Epithelial cell of umbilical artery (primary cell): Measurements from ENCODE around the gene SCO2. TPM values are rescaled to one million over a fixed set of nuclear protein-coding genes. Genes with fewer than 3 reads are reported as not detected.

Experiments
- total RNA-seq: library from RNA; depleted of rRNA; stranded (reverse); fragments of >200 nt; gene quantifications from 2 replicates; pipeline ENCODE4 v1.2.3, GENCODE V29; 2014

The SCO2 gene, protein sequence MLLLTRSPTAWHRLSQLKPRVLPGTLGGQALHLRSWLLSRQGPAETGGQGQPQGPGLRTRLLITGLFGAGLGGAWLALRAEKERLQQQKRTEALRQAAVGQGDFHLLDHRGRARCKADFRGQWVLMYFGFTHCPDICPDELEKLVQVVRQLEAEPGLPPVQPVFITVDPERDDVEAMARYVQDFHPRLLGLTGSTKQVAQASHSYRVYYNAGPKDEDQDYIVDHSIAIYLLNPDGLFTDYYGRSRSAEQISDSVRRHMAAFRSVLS
- total RNA-seq = 2.9 and 4.9 TPM in 2 replicates

DNA sequence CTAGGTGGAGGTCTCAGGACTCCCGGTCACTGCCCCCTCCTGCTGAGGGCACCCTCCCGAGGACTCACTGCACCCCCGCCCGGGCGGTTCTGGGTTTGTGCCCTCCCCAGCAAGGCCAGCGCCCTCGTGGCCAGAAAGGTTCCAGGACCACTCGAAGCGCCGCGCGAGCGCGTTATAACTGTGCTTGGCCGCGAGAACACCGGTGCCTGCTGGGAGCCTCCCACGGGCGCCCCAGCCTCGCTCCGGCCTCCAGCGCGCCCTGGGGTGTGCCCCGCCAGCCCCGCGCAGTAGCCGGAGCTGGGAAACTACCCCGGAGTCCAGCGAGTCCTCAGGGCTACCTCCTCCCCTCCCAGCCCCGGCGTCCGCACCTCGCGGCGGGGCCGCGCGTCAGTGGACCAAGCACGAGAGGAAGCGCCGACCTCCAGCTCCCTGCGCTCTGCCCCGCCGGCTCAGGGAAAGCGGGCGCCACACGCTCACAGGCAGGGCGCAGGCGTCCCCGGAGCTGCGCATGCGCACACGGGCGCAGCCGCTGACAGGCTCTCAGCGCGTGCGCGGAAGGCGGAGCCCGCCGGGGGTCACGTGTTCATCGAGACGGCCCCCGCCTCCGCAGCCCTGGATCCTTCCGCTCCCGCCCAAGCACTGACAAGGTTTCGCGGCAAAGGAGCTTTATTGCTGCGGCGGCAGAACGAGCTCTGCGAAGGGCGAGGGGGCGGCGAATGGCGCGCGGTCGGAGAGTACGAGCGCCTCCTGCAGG is at the start of gene SCO2:
SCO2 (minus strand) TSS at position 495 of the 754 bp plus-strand sequence. CDS start 1,187 bp downstream, outside the sequence.

DNA sequence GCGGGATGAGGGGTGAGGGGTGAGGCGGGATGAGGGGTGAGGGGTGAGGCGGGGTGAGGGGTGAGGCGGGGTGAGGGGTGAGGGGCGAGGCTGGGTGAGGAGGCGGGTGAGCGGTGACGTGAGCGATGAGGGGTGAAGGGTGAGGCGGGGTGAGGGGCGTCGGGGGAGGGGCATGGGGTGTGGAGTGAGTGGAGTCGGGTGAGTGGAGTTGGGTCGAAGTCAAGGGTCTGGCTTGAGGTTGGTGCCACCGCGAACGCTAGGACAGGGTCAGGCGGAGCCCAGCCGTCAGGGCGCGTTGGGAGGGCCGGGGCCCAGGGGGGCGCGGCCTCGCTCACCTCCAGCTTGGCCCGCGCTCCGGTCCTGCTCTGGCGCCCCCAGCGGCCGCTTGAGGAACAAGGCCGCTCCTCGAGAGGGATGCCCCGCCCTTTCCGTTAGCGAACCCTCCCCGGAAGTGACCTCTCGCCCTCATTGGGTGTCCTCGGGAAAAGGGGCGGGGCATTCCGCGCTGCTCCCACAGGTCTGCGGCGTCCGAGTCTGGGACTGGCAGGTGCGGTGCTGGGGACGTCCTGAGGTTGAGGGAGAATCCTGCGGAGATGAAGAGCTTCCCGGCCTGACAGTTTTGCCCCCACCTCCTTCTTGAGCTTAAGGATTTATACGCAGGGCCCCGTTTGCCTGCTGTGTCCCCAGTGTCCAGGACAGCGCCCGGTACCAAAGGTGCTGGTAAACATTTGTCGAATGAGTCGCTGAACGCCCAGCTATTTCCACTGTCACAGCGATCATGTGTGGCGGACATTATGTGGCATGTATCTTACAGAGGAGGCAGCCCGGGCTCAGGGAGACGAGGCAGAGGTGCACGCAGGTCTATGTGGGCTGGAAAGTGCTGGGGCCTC is 37.4 kb upstream of the SCO2 start, which contains the start of gene SYCE3:
SYCE3 (minus strand) TSS at position 397 of the 890 bp plus-strand sequence. CDS start 6,514 bp downstream, outside the sequence.

DNA sequence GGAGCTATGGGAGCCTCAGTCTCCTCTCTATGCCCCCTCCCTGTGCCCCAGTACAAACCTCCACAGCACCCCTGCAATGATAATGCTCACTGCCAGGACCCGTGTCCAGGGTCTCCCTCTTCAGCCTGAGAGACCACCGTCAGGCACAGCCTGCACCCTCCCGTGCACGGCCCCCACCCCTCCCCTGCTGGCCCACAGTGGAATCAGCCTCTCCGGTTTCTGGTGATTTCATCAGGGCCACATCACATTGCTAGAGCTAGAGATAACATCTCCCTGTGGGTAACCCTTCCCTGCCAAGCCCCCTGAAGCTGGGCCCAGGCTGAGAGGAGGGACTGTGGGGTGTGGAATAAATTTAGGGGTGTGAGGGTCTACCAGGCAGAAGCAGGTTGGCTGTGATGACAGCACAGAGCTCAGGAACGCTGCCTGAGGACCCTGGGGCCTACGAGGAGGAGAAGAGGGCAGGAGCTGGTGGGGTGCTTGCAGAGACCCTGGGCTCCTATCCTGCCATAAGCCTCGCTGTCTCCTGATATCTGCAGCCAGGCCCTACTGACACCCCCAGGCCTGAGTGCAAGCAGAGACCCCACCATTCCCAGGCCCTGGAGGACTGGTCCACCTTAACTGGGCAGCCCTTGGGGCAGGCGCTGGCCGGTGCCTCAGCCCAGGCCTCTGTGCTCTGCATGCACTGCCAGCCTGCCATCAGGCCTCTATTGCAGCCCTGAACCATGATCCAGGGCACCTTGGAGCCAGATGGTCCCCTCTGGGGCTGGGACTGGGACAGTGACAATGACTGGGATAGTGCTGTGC is 20.3 kb upstream of the SCO2 start, which contains the start of gene KLHDC7B:
KLHDC7B (plus strand) TSS at position 378 of the 804 bp plus-strand sequence; CDS start at position 723, 345 bp downstream.

DNA sequence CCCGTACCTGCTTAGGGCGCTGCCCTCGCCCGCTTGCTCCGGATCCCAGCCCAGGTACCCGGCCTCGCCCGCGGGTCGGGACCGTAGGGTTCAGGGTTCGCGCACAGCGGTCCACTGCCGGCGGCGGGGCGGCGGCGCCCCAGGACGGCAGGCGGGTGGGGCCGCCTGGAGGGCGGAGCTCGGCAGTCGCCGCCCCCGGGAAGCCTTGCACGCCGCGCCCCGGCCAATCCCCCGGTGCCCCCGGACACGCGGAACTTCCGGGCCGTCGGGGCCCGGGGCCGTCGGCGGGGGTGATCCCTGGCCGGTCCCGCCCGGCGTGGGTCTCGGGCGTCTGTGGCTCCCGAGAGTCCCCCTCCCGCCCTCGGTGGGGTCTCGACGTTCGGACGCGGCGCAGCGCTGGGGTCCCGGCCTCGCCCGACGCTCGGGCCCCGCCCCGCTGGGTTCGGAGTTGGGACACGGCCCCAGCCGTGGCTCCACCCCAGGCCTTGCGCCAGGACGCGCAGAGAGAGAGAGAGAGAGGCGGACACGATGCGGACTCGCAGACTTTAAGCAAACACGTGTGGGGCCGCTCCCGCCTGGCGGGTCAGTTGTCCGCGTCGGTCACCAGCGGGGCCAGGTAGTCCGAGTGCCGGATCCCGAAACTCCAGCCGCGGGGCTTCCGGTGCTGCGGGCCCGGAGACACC is 4.6 kb upstream of the SCO2 start, which contains the start of gene TYMP:
TYMP (minus strand) TSS at position 116 of the 683 bp plus-strand sequence. CDS start 303 bp downstream, outside the sequence.

DNA sequence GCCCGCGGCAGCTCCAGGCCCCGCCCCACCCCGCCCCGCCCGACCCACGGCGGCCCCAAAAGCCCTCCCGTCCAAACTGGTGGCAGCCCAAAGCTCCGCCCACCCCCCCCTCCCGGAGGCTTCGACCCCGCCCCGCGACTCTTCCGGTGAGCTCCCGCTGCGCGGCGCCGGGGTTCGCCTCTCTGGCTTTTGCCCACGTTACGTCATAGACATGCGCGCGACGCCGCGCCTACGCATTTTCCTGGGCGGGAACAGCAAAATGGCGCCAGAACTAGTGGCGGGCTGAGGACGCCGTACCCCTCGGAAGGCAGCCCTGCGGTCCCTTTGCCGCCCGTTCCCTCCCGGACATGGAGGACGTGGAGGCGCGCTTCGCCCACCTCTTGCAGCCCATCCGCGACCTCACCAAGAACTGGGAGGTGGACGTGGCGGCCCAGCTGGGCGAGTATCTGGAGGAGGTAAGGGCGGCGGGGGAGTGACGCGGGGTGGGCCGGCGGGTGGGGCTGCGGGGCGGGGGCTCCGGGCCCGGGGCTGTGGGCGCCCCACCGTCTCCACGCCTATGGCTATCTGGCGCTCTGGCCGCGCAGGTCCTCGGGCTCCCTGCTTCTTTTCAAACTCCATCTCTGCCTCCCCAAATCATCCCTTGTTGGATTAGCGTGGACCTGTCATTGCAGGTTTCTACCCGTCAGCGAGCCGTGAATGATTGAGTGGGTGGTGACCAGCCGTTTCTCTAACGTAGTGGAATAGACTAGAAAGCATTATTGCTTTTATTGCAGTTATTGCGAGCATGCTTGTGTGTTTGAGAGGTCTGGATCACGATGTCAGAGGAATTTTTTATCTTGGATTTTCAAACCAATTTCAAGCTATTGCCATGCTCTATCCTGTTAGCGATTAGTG is 17.2 kb downstream of the SCO2 start, which contains the start of gene NCAPH2:
NCAPH2 (plus strand) TSS at position 234 of the 894 bp plus-strand sequence; CDS start at position 348, 114 bp downstream.

DNA sequence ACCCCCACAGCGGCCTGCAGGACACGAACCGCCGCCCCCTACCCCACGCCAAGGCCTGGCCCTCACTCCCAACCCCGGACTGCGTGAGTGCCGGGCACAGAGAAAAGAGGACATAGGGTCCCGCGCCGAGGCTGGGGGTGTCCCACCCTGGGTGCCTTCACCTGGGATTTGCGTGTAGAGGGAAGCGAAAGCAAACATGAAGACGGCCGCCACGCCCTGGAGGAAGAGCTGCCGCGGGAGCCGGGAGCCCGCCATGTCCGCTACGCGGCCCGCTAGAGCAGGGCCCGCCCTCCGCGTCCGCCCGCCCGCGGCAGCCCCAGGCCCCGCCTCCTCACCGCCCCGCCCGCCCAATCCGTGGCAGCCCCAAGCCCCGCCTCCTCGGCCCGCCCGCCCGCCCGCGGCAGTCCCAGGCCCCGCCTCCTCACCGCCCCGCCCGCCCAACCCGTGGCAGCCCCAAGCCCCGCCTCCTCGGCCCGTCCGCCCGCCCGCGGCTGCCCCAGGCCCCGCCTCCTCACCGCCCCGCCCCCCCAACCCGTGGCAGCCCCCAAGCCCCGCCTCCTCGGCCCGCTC is 17.9 kb downstream of the SCO2 start, which contains the start of gene LMF2:
LMF2 (minus strand) TSS at position 282 of the 570 bp plus-strand sequence; CDS start at position 255, 27 bp downstream.

DNA sequence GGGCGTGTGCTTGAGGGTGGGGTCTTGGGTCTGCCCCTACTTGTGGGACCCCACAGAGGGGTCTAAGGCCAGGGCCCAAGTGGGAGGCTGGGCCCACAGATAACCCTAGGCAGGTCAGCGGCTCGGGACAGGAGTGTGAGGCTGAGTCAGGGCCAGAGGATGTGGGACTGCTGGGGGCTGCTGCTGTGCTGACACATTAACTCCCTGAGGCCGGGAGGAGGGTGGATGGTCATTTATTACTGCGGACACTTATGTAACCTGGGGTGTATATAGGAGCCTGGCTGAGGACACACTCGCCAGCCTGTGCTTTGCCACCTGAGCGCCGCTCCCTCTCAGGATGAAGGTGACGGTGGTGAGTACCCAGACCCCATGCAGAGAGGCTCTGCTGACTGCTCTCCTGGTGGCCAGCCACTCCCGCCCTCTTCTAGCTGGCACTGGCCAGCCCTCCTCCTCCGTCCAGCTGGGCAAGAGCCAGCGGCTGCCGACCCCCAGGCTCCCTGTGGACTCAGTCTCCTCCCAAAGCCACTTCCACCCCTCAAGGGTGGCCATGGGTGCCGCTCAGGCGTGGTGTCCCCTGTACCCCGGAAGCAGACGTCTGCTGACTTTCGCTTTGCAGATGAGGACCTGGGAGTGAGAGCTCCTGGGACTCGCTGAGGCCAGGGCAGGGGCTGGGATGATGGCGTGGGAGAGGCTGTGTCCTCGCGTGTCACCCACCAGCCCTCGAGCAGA is 38.7 kb downstream of the SCO2 start, which contains the start of gene MIOX:
MIOX (plus strand) TSS at position 299 of the 729 bp plus-strand sequence; CDS start at position 338, 39 bp downstream.

DNA sequence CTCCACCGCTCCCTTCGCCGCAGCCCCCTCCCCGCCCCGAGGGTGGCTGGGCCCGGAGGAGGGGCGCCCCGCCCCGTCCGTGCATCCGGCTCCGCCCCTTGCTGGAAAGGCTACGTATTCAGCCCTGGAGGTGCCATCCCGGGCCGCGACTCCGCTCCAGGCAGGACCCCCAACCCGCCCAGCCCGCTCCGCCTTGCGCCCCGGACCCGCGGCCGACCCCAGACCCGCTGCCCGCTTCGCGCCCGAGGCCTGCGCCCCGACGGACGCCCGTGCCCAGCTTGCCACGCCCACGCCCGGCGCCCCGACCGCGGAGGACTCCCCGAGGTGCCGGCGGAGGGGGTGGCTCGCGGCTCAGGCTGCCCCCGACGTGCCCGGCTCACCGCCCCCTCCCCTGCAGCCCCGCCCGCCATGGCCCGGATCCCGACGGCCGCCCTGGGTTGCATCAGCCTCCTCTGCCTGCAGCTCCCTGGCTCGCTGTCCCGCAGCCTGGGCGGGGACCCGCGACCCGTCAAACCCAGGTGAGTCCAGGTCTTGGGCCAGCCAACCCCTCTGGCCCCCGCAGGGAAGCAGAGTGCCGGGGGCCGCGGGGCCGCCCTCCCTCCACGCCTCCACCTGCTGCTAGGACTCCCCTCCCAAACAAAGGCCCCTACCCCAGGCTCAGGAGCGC is 43.8 kb downstream of the SCO2 start, which contains the start of gene ADM2:
ADM2 (plus strand) TSS at position 104 of the 667 bp plus-strand sequence; CDS start at position 409, 305 bp downstream.

DNA sequence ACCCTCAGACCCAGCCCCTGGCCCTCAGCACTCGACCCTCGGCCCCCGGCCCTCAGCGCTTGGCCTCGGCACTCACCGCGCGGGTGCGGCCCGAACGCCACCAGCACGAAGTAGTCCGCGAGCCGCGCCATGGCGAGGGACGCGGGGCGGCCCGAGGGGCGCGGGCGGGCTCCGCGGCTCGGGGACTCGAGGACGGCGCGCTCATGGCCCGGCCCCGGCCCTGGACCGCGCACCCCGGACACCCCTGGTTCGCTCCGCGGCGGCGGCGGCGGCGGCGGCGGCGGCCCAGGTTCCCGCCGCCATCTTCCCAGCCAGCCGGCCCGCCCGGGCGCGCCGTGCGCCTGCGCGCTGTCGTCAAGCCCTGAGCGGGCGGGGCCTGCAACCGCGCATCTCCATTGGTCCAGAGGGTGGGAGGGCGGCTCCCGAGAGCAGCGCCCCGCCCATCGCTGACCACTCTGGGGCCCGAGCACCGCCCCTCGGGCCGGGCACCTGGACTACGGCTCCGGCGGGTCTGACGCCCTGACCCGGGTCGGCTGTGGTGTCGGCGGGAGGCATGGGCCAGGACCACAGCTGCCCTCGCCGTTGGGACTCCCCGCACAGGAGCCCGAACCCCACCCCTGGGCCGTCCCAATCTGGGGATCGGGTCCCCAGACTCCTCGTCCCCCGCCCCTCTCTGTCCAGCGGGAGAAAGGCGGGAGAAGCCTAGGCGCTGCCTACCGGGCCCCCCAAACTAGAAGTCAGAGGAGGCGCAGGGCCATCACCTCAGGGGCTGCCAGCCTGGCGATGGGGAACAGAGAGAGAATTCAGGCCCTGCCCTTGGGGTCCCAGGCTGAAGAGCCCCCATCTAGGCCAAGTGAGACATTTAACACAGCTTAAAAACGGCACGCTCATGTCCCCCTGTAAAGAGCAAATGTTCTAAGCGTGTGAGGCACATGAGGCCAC is 50.4 kb downstream of the SCO2 start, which contains the start of gene SBF1:
SBF1 (minus strand) TSS at position 326 of the 942 bp plus-strand sequence; CDS start at position 131, 195 bp downstream.

Other genes starting within 250 kb of the SCO2 start
- gene PLXNB2, start 218.0 kb downstream of the SCO2 start, total RNA-seq = 44.5 and 45.5 TPM in 2 replicates
- 0.76 and 1.3 TPM in 2 replicates for gene DENND6B, start 198.6 kb downstream of the SCO2 start, total RNA-seq
- 44.5 and 58.5 TPM in 2 replicates for gene PPP6R2, start 182.3 kb downstream of the SCO2 start, total RNA-seq
- gene SBF1, start 50.6 kb downstream of the SCO2 start, total RNA-seq = 40.4 and 40.6 TPM in 2 replicates
- gene ADM2, start 44.1 kb downstream of the SCO2 start, total RNA-seq = 0.46 and 0.97 TPM in 2 replicates
- gene MIOX, start 38.7 kb downstream of the SCO2 start, total RNA-seq = not detected in 2 replicates
- 21.8 and 22.2 TPM in 2 replicates for gene LMF2, start 17.9 kb downstream of the SCO2 start, total RNA-seq
- gene NCAPH2, start 17.4 kb downstream of the SCO2 start, total RNA-seq = 27.6 and 43.0 TPM in 2 replicates
- 8.1 and 25.5 TPM in 2 replicates for gene TYMP, start 4.4 kb upstream of the SCO2 start, total RNA-seq
- under 0.01 and 0.30 TPM in 2 replicates for gene KLHDC7B, start 20.3 kb upstream of the SCO2 start, total RNA-seq
- not detected in 2 replicates for gene SYCE3, start 37.3 kb upstream of the SCO2 start, total RNA-seq
- gene CPT1B, start 52.8 kb upstream of the SCO2 start, total RNA-seq = 0.65 and 2.6 TPM in 2 replicates
- 27.1 and 32.8 TPM in 2 replicates for gene CHKB, start 57.3 kb upstream of the SCO2 start, total RNA-seq
- 0.15 TPM in 1 of 2 replicates, not detected in the other for gene MAPK8IP2, start 75.2 kb upstream of the SCO2 start, total RNA-seq
- gene ARSA, start 102.6 kb upstream of the SCO2 start, total RNA-seq = 10.2 and 10.7 TPM in 2 replicates
- gene SHANK3, start 147.2 kb upstream of the SCO2 start, total RNA-seq = 11.4 and 11.7 TPM in 2 replicates
- not detected in 2 replicates for gene ACR, start 212.6 kb upstream of the SCO2 start, total RNA-seq